SU-DHL-6 (cell line): ENCODE measurements around the gene ATF7.

Experiments used
- CTCF ChIP-seq: fragments of 200-600 bp; sonication (generic); IDR thresholded peaks from one replicate; pipeline ENCODE4 v1.5.1; 2017; ENCODE audit warnings: antibody characterized with exemption, mild to moderate bottlenecking, low read length, moderate library complexity; ENCODE audit not compliant: insufficient read depth, poor library complexity, severe bottlenecking
- EZH2phosphoT487 ChIP-seq: fragments of 200-600 bp; sonication (generic), shearing (Covaris generic); conservative IDR thresholded peaks from 2 replicates; pipeline ENCODE4 v1.6.1; 2018; ENCODE audit warnings: mild to moderate bottlenecking, antibody characterized with exemption, low read length, moderate library complexity, mixed read lengths

- TF ChIP-seq CTCF (no peak), EZH2phosphoT487 (no peak)
These were observed 23.0 kb downstream of the ATF7 start for GRCh38 chr12:53603196-53603595.
